ENCODE data around the gene CEP44. TPM values are rescaled to one million over a fixed set of nuclear protein-coding genes. Genes with fewer than 3 reads are reported as not detected.
A peak's percentile ranks its signal among the peaks of the same experiment; 100 is the strongest.
"Not testable (repeated sequence)": the region's sequence is repeated elsewhere in the genome, so short reads cannot be mapped to it uniquely, and the experiment has no call there.

Gene CEP44
- total RNA-seq, 1 experiment from 2014 or later = 14.4 TPM

GRCh38 chr4:174286870-174287269, 3.2 kb downstream of the CEP44 start:
- H3K27ac ChIP-seq = no peak overlapping the region
- H3K9me3 ChIP-seq (replicated peaks) = no peaks in the 10 kb centered on the region

GRCh38 chr4:174292473-174292872, 8.8 kb downstream of the CEP44 start:
- Histone ChIP-seq H3K36me3 (no peaks in the 10 kb centered on the region), H3K4me1 (no peaks in the 10 kb centered on the region), H3K9me3 (replicated peaks) (no peaks in the 10 kb centered on the region), H3K27me3 (no peaks in the 10 kb centered on the region), H3K4me3 (no peak overlapping the region), H3K27ac (no peak overlapping the region)
- peak in 1 of 2 experiments; percentile 1 for DNase-seq

More at GRCh38 chr4:174286870-174287269, 3.2 kb downstream of the CEP44 start:
- Histone ChIP-seq H3K4me1 (0 out of 2 replicates have a peak, but pooled peaks cover 2% of the 10 kb centered on the region), H3K4me3 (no peak overlapping the region), H3K27me3 (no peaks in the 10 kb centered on the region), H3K36me3 (no peaks in the 10 kb centered on the region)
- no peak for DNase-seq

- H3K27ac ChIP-seq; DNase-seq; H3K4me3 ChIP-seq; H3K36me3 ChIP-seq; H3K9me3 ChIP-seq (replicated peaks); H3K27me3 ChIP-seq; H3K4me1 ChIP-seq: not testable (repeated sequence)
Observed at GRCh38 chr4:174294641-174295040, 10.9 kb downstream of the CEP44 start.

- not testable (repeated sequence) for DNase-seq; H3K4me1 ChIP-seq; H3K9me3 ChIP-seq (replicated peaks); H3K27ac ChIP-seq; H3K27me3 ChIP-seq; H3K36me3 ChIP-seq; H3K4me3 ChIP-seq
Observed at GRCh38 chr4:174295142-174295541, 11.4 kb downstream of the CEP44 start.

GRCh38 chr4:174303687-174304086, 20.0 kb downstream of the CEP44 start:
- H3K9me3 ChIP-seq (replicated peaks) = no peaks in the 10 kb centered on the region
- H3K36me3 ChIP-seq = no peaks in the 10 kb centered on the region
- H3K27ac ChIP-seq = no peak overlapping the region
- no peak for DNase-seq
- H3K27me3 ChIP-seq = no peaks in the 10 kb centered on the region
- no peak overlapping the region for H3K4me3 ChIP-seq
- H3K4me1 ChIP-seq = no peaks in the 10 kb centered on the region

- no peaks in the 10 kb centered on the region for H3K4me1 ChIP-seq
- no peaks in the 10 kb centered on the region for H3K27me3 ChIP-seq
- H3K9me3 ChIP-seq (replicated peaks) = no peaks in the 10 kb centered on the region
- H3K27ac ChIP-seq = no peak overlapping the region
- no peaks in the 10 kb centered on the region for H3K36me3 ChIP-seq
- DNase-seq = no peak
- H3K4me3 ChIP-seq = no peak overlapping the region
Observed at GRCh38 chr4:174304664-174305063, 21.0 kb downstream of the CEP44 start.

GRCh38 chr4:174305961-174306360, 22.2 kb downstream of the CEP44 start:
- Histone ChIP-seq H3K27me3 (no peaks in the 10 kb centered on the region), H3K36me3 (no peaks in the 10 kb centered on the region), H3K27ac (no peak overlapping the region), H3K9me3 (replicated peaks) (no peaks in the 10 kb centered on the region), H3K4me3 (no peak overlapping the region), H3K4me1 (no peaks in the 10 kb centered on the region)
- DNase-seq = no peak

GRCh38 chr4:174307694-174308093, 24.0 kb downstream of the CEP44 start:
- no peaks in the 10 kb centered on the region for H3K4me1 ChIP-seq

GRCh38 chr4:174312993-174313392, 29.3 kb downstream of the CEP44 start:
- Histone ChIP-seq H3K4me3 (no peak overlapping the region), H3K27ac (no peak overlapping the region), H3K4me1 (no peaks in the 10 kb centered on the region), H3K27me3 (no peaks in the 10 kb centered on the region), H3K36me3 (no peaks in the 10 kb centered on the region), H3K9me3 (replicated peaks) (no peaks in the 10 kb centered on the region)
- no peak for DNase-seq

More at GRCh38 chr4:174307694-174308093, 24.0 kb downstream of the CEP44 start:
- Histone ChIP-seq H3K4me3 (no peak overlapping the region), H3K9me3 (replicated peaks) (no peaks in the 10 kb centered on the region), H3K27ac (no peak overlapping the region), H3K27me3 (no peaks in the 10 kb centered on the region), H3K36me3 (no peaks in the 10 kb centered on the region)
- no peak for DNase-seq

GRCh38 chr4:174314274-174314673, 30.6 kb downstream of the CEP44 start:
- DNase-seq = no peak
- no peaks in the 10 kb centered on the region for H3K27me3 ChIP-seq
- no peaks in the 10 kb centered on the region for H3K9me3 ChIP-seq (replicated peaks)
- H3K36me3 ChIP-seq = no peaks in the 10 kb centered on the region
- no peak overlapping the region for H3K27ac ChIP-seq
- H3K4me3 ChIP-seq = no peak overlapping the region
- no peaks in the 10 kb centered on the region for H3K4me1 ChIP-seq

GRCh38 chr4:174314770-174315169, 31.1 kb downstream of the CEP44 start:
- H3K9me3 ChIP-seq (replicated peaks) = no peaks in the 10 kb centered on the region
- H3K27me3 ChIP-seq = no peaks in the 10 kb centered on the region
- H3K36me3 ChIP-seq = no peaks in the 10 kb centered on the region
- H3K4me3 ChIP-seq = no peak overlapping the region
- H3K27ac ChIP-seq = no peak overlapping the region
- no peaks in the 10 kb centered on the region for H3K4me1 ChIP-seq
- DNase-seq = peak; percentile 16 to 39

GRCh38 chr4:174316546-174316945, 32.8 kb downstream of the CEP44 start:
- DNase-seq = no peak
- Histone ChIP-seq H3K36me3 (no peaks in the 10 kb centered on the region), H3K4me1 (no peaks in the 10 kb centered on the region), H3K27me3 (no peaks in the 10 kb centered on the region), H3K27ac (no peak overlapping the region), H3K4me3 (no peak overlapping the region), H3K9me3 (replicated peaks) (no peaks in the 10 kb centered on the region)

- H3K27ac ChIP-seq = no peak overlapping the region
- no peaks in the 10 kb centered on the region for H3K4me1 ChIP-seq
- H3K4me3 ChIP-seq = no peak overlapping the region
- no peaks in the 10 kb centered on the region for H3K27me3 ChIP-seq
- no peaks in the 10 kb centered on the region for H3K36me3 ChIP-seq
- no peak for DNase-seq
- no peaks in the 10 kb centered on the region for H3K9me3 ChIP-seq (replicated peaks)
Observed at GRCh38 chr4:174316954-174317353, 33.2 kb downstream of the CEP44 start.

- no peaks in the 10 kb centered on the region for H3K9me3 ChIP-seq (replicated peaks)
- DNase-seq = no peak
- H3K27ac ChIP-seq = no peak overlapping the region
Observed at GRCh38 chr4:174317531-174317930, 33.8 kb downstream of the CEP44 start.

GRCh38 chr4:174318829-174319764, 35.4 kb downstream of the CEP44 start:
- Histone ChIP-seq H3K36me3 (no peaks in the 10 kb centered on the region), H3K4me1 (peaks cover 2% of the 10 kb centered on the region), H3K4me3 (no peak overlapping the region), H3K9me3 (replicated peaks) (no peaks in the 10 kb centered on the region), H3K27ac (no peak overlapping the region), H3K27me3 (no peaks in the 10 kb centered on the region)
- DNase-seq = peak in 1 of 2 experiments; percentile 47

More at GRCh38 chr4:174317531-174317930, 33.8 kb downstream of the CEP44 start:
- Histone ChIP-seq H3K4me1 (no peaks in the 10 kb centered on the region), H3K4me3 (no peak overlapping the region), H3K27me3 (no peaks in the 10 kb centered on the region), H3K36me3 (no peaks in the 10 kb centered on the region)

All from SJCRH30 (cell line).